CD14-positive monocyte (primary cell): ENCODE results near the gene TAP2. TPM values are rescaled to one million over a fixed set of nuclear protein-coding genes. Genes with fewer than 3 reads are reported as not detected.
A peak's percentile ranks its signal among the peaks of the same experiment; 100 is the strongest.

Source experiments
- DNase-seq, 3 donors: peaks; one replicate each; pipeline ENCODE4 v3.0.0-alpha.2; 2011 to 2022
- H2AFZ ChIP-seq: 2 replicates; pipeline ENCODE4 v1.6.0; 2012; ENCODE audit warnings: mild to moderate bottlenecking, low read depth, low read length, inconsistent platforms; ENCODE audit not compliant: insufficient read depth, poor library complexity, severe bottlenecking
- H3K27ac ChIP-seq, 2 donors: 1 replicate in 1 of 2; 2 replicates in 1 of 2; pipeline ENCODE4 v1.5.1; 2012 to 2013; ENCODE audit warnings: low read length in 2 of 2, control low read depth in 1 of 2, inconsistent platforms in 1 of 2, low read depth in 1 of 2, mild to moderate bottlenecking in 1 of 2
- H3K27me3 ChIP-seq, 2 donors: one replicate each; pipeline versions ENCODE4 v1.6.0 to v1.6.1; 2011 to 2013; ENCODE audit warnings: low read length in 2 of 2; ENCODE audit not compliant: control insufficient read depth in 2 of 2, insufficient read depth in 2 of 2
- H3K36me3 ChIP-seq, 2 donors: replicated peaks in 1 of 2; 1 replicate in 1 of 2; 2 replicates in 1 of 2; pipeline versions ENCODE4 v1.5.1 to v1.6.1; 2012 to 2013; ENCODE audit warnings: low read length in 2 of 2, control low read depth in 1 of 2, inconsistent platforms in 1 of 2, mild to moderate bottlenecking in 1 of 2; ENCODE audit not compliant: insufficient read depth in 2 of 2, control insufficient read depth in 1 of 2
- H3K4me1 ChIP-seq, 2 donors: 1 replicate in 1 of 2; 2 replicates in 1 of 2; pipeline versions ENCODE4 v1.5.1 to v1.6.1; 2012 to 2013; ENCODE audit warnings: low read length in 2 of 2, control low read depth in 1 of 2, inconsistent platforms in 1 of 2, mild to moderate bottlenecking in 1 of 2, moderate library complexity in 1 of 2; ENCODE audit not compliant: insufficient read depth in 2 of 2, control insufficient read depth in 1 of 2
- H3K4me2 ChIP-seq: replicated peaks from 2 replicates; pipeline ENCODE3; 2012; ENCODE audit warnings: low read length, moderate library complexity, mild to moderate bottlenecking; ENCODE audit not compliant: poor library complexity, severe bottlenecking; ENCODE audit errors: extremely low read depth
- H3K4me3 ChIP-seq, 3 experiments: fragments of 200-600 bp in 1 of 3; sonication (generic) in 1 of 3; replicated peaks in 1 of 3; 1 replicate in 2 of 3; 2 replicates in 1 of 3; pipeline ENCODE4 v1.5.1; 2011 to 2013; ENCODE audit warnings: low read length in 3 of 3, mild to moderate bottlenecking in 3 of 3, control low read depth in 2 of 3, low read depth in 2 of 3, inconsistent platforms in 1 of 3, moderate library complexity in 1 of 3
- H3K79me2 ChIP-seq: 2 replicates; pipeline ENCODE4 v1.6.0; 2012; ENCODE audit warnings: mild to moderate bottlenecking, control low read depth, inconsistent platforms, low read length, moderate library complexity; ENCODE audit not compliant: insufficient read depth
- H3K9ac ChIP-seq: 2 replicates; pipeline ENCODE4 v1.6.0; 2017; ENCODE audit warnings: low read length, mild to moderate bottlenecking; ENCODE audit not compliant: insufficient read depth, poor library complexity, severe bottlenecking
- H3K9me3 ChIP-seq, 2 donors: replicated peaks in 1 of 2; 1 replicate in 1 of 2; 2 replicates in 1 of 2; pipeline versions ENCODE4 v1.5.1 to v1.6.1; 2012 to 2013; ENCODE audit warnings: low read length in 2 of 2, control low read depth in 1 of 2; ENCODE audit not compliant: control insufficient read depth in 1 of 2, insufficient read depth in 1 of 2
- H4K20me1 ChIP-seq: 2 replicates; pipeline ENCODE4 v1.6.0; 2012; ENCODE audit warnings: mild to moderate bottlenecking, low read length, control low read depth, moderate library complexity; ENCODE audit not compliant: insufficient read depth
- H3K27ac Mint-ChIP-seq, 7 donors: one replicate each; pipeline ENCODE4 v1.8.0; 2020; ENCODE audit warnings: mild to moderate bottlenecking in 7 of 7, mixed read lengths in 7 of 7, moderate library complexity in 6 of 7, inconsistent platforms in 2 of 7
- H3K27me3 Mint-ChIP-seq, 3 donors: one replicate each; pipeline ENCODE4 v1.8.0; 2021 to 2022; ENCODE audit warnings: low read depth in 3 of 3, mild to moderate bottlenecking in 3 of 3, mixed read lengths in 3 of 3, moderate library complexity in 3 of 3, inconsistent platforms in 1 of 3
- H3K36me3 Mint-ChIP-seq, 2 donors: one replicate each; pipeline ENCODE4 v1.8.0; 2020; ENCODE audit warnings: mixed read lengths in 2 of 2, inconsistent platforms in 1 of 2, mild to moderate bottlenecking in 1 of 2
- H3K4me1 Mint-ChIP-seq: one replicate; pipeline ENCODE4 v1.8.0; 2020; ENCODE audit warnings: mild to moderate bottlenecking, mixed read lengths
- H3K4me3 Mint-ChIP-seq, 2 donors: one replicate each; pipeline ENCODE4 v1.8.0; 2020; ENCODE audit warnings: mild to moderate bottlenecking in 2 of 2, mixed read lengths in 2 of 2, moderate library complexity in 1 of 2
- H3K9me3 Mint-ChIP-seq, 7 donors: one replicate each; pipeline ENCODE4 v1.8.0; 2020 to 2022; ENCODE audit warnings: mixed read lengths in 7 of 7, mild to moderate bottlenecking in 6 of 7, moderate library complexity in 6 of 7, inconsistent platforms in 2 of 7
- WGBS: methylation state at CpG from one replicate; pipeline ENCODE4 v1.1.5; 2013; ENCODE audit warnings: missing lambda C conversion rate; ENCODE audit not compliant: insufficient coverage; 5-methylcytosine and 5-hydroxymethylcytosine counted together
- intact Hi-C, 2 donors: fragments of 100-400 bp; cut with micrococcal nuclease; formaldehyde crosslinking; loops; one replicate each; pipeline versions ENCODE4 v1.15.0 to v1.15.1; 2023
- polyA plus RNA-seq, 3 donors: library from polyadenylated mRNA; depleted of rRNA in 1 of 3; unstranded in 2 of 3; stranded (reverse) in 1 of 3; fragments of 300-500 nt in 2 of 3; fragments of >200 nt in 1 of 3; fragmentation: Illumina TruSeq in 2 of 3; gene quantifications; 1 replicate in 2 of 3; 2 replicates in 1 of 3; pipeline ENCODE4 v1.2.3, GENCODE V29; 2012 to 2021
- TF ChIP-seq, protein P1 (sequence below): fragments of 200-600 bp; IDR thresholded peaks from one replicate; pipeline ENCODE4 v1.8.0; 2022; ENCODE audit warnings: antibody characterized with exemption, mild to moderate bottlenecking

The TAP2 gene
- polyA plus RNA-seq, 3 donors = 12.6 to 48.7 (median 25.9) TPM

GRCh38 chr6:32842021-32842650, 3.6 kb upstream of the TAP2 start:
- peak overlapping the region in 1 of 3 experiments; percentile 87 for H3K4me3 ChIP-seq
- H3K9me3 ChIP-seq = no peaks in the 10 kb centered on the region
- no peak for DNase-seq
- H3K27me3 ChIP-seq = no peaks in the 10 kb centered on the region
- peaks cover 56 to 76% of the 10 kb centered on the region in 2 donors for H3K4me1 ChIP-seq
- no peak overlapping the region for H3K27ac ChIP-seq
- WGBS = 95% methylated on average over 3 of the region's 6 CpGs
- H2AFZ ChIP-seq = no peak overlapping the region
- peaks cover 68% of the 10 kb centered on the region for H3K4me1 Mint-ChIP-seq
- TF ChIP-seq, protein P1, sequence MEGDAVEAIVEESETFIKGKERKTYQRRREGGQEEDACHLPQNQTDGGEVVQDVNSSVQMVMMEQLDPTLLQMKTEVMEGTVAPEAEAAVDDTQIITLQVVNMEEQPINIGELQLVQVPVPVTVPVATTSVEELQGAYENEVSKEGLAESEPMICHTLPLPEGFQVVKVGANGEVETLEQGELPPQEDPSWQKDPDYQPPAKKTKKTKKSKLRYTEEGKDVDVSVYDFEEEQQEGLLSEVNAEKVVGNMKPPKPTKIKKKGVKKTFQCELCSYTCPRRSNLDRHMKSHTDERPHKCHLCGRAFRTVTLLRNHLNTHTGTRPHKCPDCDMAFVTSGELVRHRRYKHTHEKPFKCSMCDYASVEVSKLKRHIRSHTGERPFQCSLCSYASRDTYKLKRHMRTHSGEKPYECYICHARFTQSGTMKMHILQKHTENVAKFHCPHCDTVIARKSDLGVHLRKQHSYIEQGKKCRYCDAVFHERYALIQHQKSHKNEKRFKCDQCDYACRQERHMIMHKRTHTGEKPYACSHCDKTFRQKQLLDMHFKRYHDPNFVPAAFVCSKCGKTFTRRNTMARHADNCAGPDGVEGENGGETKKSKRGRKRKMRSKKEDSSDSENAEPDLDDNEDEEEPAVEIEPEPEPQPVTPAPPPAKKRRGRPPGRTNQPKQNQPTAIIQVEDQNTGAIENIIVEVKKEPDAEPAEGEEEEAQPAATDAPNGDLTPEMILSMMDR = no peak
- peaks cover 33 to 47% of the 10 kb centered on the region in 2 donors for H3K36me3 ChIP-seq
- peaks cover 70% of the 10 kb centered on the region for H3K79me2 ChIP-seq
- intact Hi-C loops = loop anchor here in 1 of 2 donors (5.0 kb wide), 1 partner anchor 130 kb away; no protein-coding TSS in a partner anchor
- peak overlapping the region; percentile 1 to 54 for H3K4me3 Mint-ChIP-seq
- H3K27me3 Mint-ChIP-seq = peaks cover 0 to 6% (median 0%) of the 10 kb centered on the region in 3 donors
- H3K9ac ChIP-seq = no peak overlapping the region
- peak overlapping the region; percentile 97 for H3K4me2 ChIP-seq
- H3K9me3 Mint-ChIP-seq = peaks cover 0 to 2% (median 0%) of the 10 kb centered on the region in 7 donors
- H3K27ac Mint-ChIP-seq = peak overlapping the region in 3 of 7 donors; percentile 12 to 63 (median 31)
- H4K20me1 ChIP-seq = peaks cover 29% of the 10 kb centered on the region
- peaks cover 50 to 57% of the 10 kb centered on the region in 2 donors for H3K36me3 Mint-ChIP-seq

- Mint-ChIP-seq H3K36me3 (peaks cover 52 to 57% of the 10 kb centered on the region in 2 donors), H3K4me3 (no peak overlapping the region), H3K4me1 (peaks cover 60% of the 10 kb centered on the region), H3K27ac (peak overlapping the region in 4 of 7 donors; percentile 26 to 83 (median 70)), H3K27me3 (peaks cover 0 to 6% (median 0%) of the 10 kb centered on the region in 3 donors), H3K9me3 (no peaks in the 10 kb centered on the region)
- H3K36me3 ChIP-seq = peaks cover 31 to 48% of the 10 kb centered on the region in 2 donors
- intact Hi-C loops = loop anchor here (2.0 to 5.0 kb wide), 2 partner anchors 14 to 132 kb away; partner anchors contain the start of gene PSMB9 (in 1 of the 2)
- DNase-seq = no peak
- WGBS = 35% methylated on average over 5 of the region's 9 CpGs
- no peaks in the 10 kb centered on the region for H3K9me3 ChIP-seq
- no peak overlapping the region for H3K4me2 ChIP-seq
- H3K4me1 ChIP-seq = peaks cover 42 to 63% of the 10 kb centered on the region in 2 donors
- H3K4me3 ChIP-seq = no peak overlapping the region
- TF ChIP-seq, protein P1 = no peak
- peaks cover 16% of the 10 kb centered on the region for H4K20me1 ChIP-seq
- no peak overlapping the region for H2AFZ ChIP-seq
- peaks cover 65% of the 10 kb centered on the region for H3K79me2 ChIP-seq
- peak overlapping the region in 1 of 2 donors; percentile 7 for H3K27ac ChIP-seq
- H3K27me3 ChIP-seq = no peaks in the 10 kb centered on the region
- H3K9ac ChIP-seq = no peak overlapping the region
Observed at GRCh38 chr6:32840604-32841246, 2.2 kb upstream of the TAP2 start.
